ENCODE measurements around the gene FKBP4. TPM values are rescaled to one million over a fixed set of nuclear protein-coding genes. Genes with fewer than 3 reads are reported as not detected.

FKBP4 gene
- total RNA-seq, 4 donors from 2014 or later, result 28.7 to 53.3 (median 36.7) TPM

DNA sequence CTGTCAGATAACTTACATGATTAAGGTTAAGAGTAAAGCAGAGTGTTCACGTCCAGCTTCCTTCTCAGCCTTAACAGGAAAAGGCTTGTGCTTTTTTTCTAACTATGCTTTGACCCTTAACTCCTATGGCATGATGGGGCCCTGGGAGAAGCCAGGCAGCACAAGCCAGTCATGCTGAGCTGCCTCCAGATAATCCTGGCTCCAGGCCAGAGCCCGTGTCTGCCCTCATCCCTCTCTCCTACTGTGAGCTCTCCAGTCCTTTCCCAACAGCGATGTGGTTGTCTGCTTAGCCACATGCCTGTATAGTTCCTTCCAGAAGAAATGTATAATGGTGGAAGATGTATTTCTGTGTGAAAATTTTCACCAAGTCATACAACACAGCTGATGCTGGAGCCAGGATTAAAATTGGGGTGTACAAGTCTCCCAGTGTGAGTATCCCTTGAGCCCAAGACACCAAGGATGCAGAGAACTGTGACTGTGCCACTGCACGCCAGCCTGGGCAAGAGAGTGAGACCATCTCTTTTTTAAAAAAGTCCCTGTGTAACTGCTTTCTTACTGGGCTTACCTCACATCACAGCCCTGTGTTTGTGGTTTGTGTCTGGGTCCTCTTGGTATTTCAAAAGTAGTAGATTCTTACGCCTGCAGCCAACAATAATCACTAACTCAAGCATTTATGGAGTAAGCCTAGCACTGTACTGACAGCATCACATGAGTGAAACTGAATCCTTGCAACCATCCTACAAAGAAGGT, 9.8 kb downstream of the FKBP4 start:
- Histone ChIP-seq H3K27me3 (no peaks in the 10 kb centered on the region), H3K4me1 (peaks cover 20 to 29% (median 23%) of the 10 kb centered on the region in 4 donors), H3K9me3 (no peaks in the 10 kb centered on the region), H3K27ac (replicated peaks in 1 of 4) (peak overlapping the region in 3 of 4 donors; percentile 3 to 36 (median 13)), H3K4me3 (no peak overlapping the region), H3K36me3 (peaks cover 42 to 69% (median 63%) of the 10 kb centered on the region in 4 donors)
- no peak for TF ChIP-seq POLR2A (IDR thresholded peaks at IDR 0.05; ENCODE audit: low read depth)
- TF ChIP-seq POLR2AphosphoS5 (IDR thresholded peaks at IDR 0.05), result no peak
- no peak for TF ChIP-seq EP300 (IDR thresholded peaks at IDR 0.05)
- TF ChIP-seq CTCF (IDR thresholded peaks at IDR 0.05), result no peak
- DNase-seq (ENCODE audit: extremely low spot score), result no peak
- WGBS, result 51% methylated on average over 5 of the region's 5 CpGs
- intact Hi-C loops (cut with DNase I), result no loop called here

- intact Hi-C loops (cut with DNase I), result no loop called here
- Histone ChIP-seq H3K27me3 (no peaks in the 10 kb centered on the region), H3K9me3 (no peaks in the 10 kb centered on the region), H3K36me3 (peaks cover 37 to 63% (median 58%) of the 10 kb centered on the region in 4 donors), H3K4me3 (no peak overlapping the region), H3K27ac (replicated peaks in 1 of 4) (peak overlapping the region in 1 of 4 donors; percentile 3), H3K4me1 (peaks cover 20 to 24% (median 23%) of the 10 kb centered on the region in 4 donors)
- TF ChIP-seq POLR2AphosphoS5 (IDR thresholded peaks at IDR 0.05) (no peak), CTCF (IDR thresholded peaks at IDR 0.05) (no peak), POLR2A (IDR thresholded peaks at IDR 0.05; ENCODE audit: low read depth) (no peak), EP300 (IDR thresholded peaks at IDR 0.05) (no peak)
- DNase-seq (ENCODE audit: extremely low spot score), result no peak
- WGBS, result 33% methylated on average over 2 of the region's 2 CpGs
Observed at GRCh38 chr12:2805143-2805520, 10.4 kb downstream of the FKBP4 start.

GRCh38 chr12:2806700-2807099, 11.9 kb downstream of the FKBP4 start:
- peaks cover 15 to 19% (median 18%) of the 10 kb centered on the region in 4 donors for H3K4me1 ChIP-seq
- intact Hi-C loops (cut with DNase I), result no loop called here
- H3K9me3 ChIP-seq, result no peaks in the 10 kb centered on the region
- TF ChIP-seq CTCF (IDR thresholded peaks at IDR 0.05) (no peak), EP300 (IDR thresholded peaks at IDR 0.05) (no peak), POLR2A (IDR thresholded peaks at IDR 0.05; ENCODE audit: low read depth) (no peak), POLR2AphosphoS5 (IDR thresholded peaks at IDR 0.05) (no peak)
- H3K27me3 ChIP-seq, result no peaks in the 10 kb centered on the region
- no peak for DNase-seq (ENCODE audit: extremely low spot score)
- no peak overlapping the region for H3K27ac ChIP-seq (replicated peaks in 1 of 4)
- WGBS, result 88% methylated on average over 6 of the region's 6 CpGs
- H3K36me3 ChIP-seq, result peaks cover 22 to 47% (median 42%) of the 10 kb centered on the region in 4 donors
- H3K4me3 ChIP-seq, result no peak overlapping the region

- TF ChIP-seq POLR2AphosphoS5 (IDR thresholded peaks at IDR 0.05), result no peak
- no peak for TF ChIP-seq EP300 (IDR thresholded peaks at IDR 0.05)
- no peak for TF ChIP-seq POLR2A (IDR thresholded peaks at IDR 0.05; ENCODE audit: low read depth)
- no peak for TF ChIP-seq CTCF (IDR thresholded peaks at IDR 0.05)
- Histone ChIP-seq H3K4me1 (peaks cover 16 to 34% (median 27%) of the 10 kb centered on the region in 4 donors), H3K36me3 (peaks cover 0 to 21% (median 6%) of the 10 kb centered on the region in 4 donors), H3K4me3 (peak overlapping the region; percentile 67 to 79 (median 70)), H3K27me3 (no peaks in the 10 kb centered on the region), H3K27ac (replicated peaks in 1 of 4) (peak overlapping the region in 3 of 4 donors; percentile 89 to 94 (median 89)), H3K9me3 (no peaks in the 10 kb centered on the region)
- no peak for DNase-seq (ENCODE audit: extremely low spot score)
- 82% methylated on average over 5 of the region's 5 CpGs for whole genome bisulfite sequencing
- intact Hi-C loops (cut with DNase I), result no loop called here
Observed at GRCh38 chr12:2811801-2812200, 17.0 kb downstream of the FKBP4 start.
